Caki2 (cell line): ENCODE measurements around the gene AOC1. TPM values are rescaled to one million over a fixed set of nuclear protein-coding genes. Genes with fewer than 3 reads are reported as not detected.
"Not testable (repeated sequence)": the region's sequence is repeated elsewhere in the genome, so short reads cannot be mapped to it uniquely, and the experiment has no call there.

Experiments
- DNase-seq: peaks from one replicate; pipeline ENCODE4 v3.0.0-alpha.2; 2015; ENCODE audit warnings: low read depth
- in situ Hi-C: cut with HindIII; loops from 2 replicates; pipeline ENCODE4 v1.10.0; 2016; ENCODE audit warnings: low sequenced_read_pairs, low pct_unique_long_range_greater_than_20kb, mixed read lengths
- total RNA-seq: library from RNA; depleted of rRNA; stranded (reverse); fragments of >200 nt; shearing (Covaris generic); gene quantifications from 2 replicates; pipeline ENCODE4 v1.2.3, GENCODE V29; 2014; ENCODE audit warnings: low replicate concordance; rRNA removed

AOC1 gene
- total RNA-seq: not detected in 2 replicates

DNA sequence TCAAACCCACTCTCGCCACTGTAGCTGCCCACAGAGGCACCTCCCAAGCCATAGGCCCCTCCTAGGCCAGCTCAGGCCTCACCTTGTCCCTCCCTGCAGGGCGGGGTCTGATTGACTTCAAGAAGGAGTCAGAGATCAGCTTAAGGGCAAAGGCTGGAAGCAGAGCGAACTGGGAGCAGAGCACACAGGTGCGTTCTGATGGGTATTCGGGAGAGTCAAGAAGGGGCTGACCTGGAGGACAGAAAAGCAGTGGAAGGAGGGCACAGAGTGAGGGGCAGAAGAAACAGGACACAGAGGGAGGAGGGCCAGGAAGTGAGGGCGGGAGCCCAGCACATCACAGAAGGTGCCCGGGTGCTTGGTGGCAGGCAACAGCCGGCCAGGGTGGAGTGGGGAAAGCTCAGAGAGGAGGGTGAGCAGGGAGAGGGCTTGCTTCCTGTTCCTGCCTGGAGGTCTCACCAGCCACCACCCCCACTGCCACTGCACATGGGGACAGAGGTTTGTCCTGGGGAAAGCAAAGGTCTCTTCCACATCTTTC is at the start of gene AOC1:
TSS of gene AOC1 (plus strand) at position 147 of the 535 bp plus-strand sequence. CDS start 3,954 bp downstream, outside the sequence.
- in situ Hi-C loops: no loop called here
- no peak for DNase-seq

GRCh38 chr7:150803161-150803860 is 49.0 kb upstream of the AOC1 start:
- in situ Hi-C loops: no loop called here
- DNase-seq: no peak

- in situ Hi-C loops: no loop called here
- no peak for DNase-seq
Measured at GRCh38 chr7:150804802-150805201, 47.5 kb upstream of the AOC1 start.

- DNase-seq: no peak
- in situ Hi-C loops: no loop called here
Measured at GRCh38 chr7:150805864-150806263, 46.5 kb upstream of the AOC1 start.

- DNase-seq: no peak
- in situ Hi-C loops: no loop called here
Measured at GRCh38 chr7:150806454-150806853, 45.9 kb upstream of the AOC1 start.

GRCh38 chr7:150806863-150807262 is 45.5 kb upstream of the AOC1 start:
- in situ Hi-C loops: no loop called here
- DNase-seq: no peak

DNA sequence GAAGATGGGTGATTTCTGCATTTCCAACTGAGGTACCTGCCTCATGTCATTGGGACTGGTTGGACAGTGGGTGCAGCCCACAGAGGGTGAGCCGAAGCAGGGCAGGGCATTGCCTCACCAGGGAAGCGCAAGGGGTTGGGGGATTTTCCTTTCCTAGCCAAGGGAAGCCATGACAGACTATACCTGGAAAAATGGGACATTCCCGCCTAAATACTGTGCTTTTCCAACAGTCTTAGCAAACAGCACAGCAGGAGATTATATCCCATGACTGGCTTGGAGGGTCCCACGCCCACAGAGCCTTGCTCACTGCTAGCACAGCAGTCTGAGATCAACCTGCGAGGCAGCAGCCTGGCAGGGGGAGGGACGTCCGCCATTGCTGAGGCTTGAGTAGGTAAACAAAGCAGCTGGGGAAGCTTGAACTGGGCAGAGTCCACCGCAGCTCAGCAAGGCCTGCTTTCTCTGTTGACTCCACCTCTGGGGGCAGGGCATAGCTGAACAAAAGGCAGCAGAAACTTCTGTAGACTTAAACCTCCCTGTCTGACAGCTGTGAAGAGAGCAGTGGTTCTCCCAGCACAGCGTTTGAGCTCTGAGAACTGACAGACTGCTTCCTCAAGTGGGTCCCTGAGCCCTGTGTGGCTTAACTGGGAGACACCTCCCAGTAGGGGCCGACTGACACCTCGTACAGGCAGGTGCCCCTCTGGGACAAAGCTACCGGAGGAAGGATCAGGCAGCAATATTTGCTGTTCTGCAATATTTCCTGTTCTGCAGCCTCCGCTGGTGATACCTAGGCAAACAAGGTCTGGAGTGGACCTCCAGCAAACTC is 44.5 kb upstream of the AOC1 start:
- in situ Hi-C loops, DNase-seq: not testable (repeated sequence)

DNA sequence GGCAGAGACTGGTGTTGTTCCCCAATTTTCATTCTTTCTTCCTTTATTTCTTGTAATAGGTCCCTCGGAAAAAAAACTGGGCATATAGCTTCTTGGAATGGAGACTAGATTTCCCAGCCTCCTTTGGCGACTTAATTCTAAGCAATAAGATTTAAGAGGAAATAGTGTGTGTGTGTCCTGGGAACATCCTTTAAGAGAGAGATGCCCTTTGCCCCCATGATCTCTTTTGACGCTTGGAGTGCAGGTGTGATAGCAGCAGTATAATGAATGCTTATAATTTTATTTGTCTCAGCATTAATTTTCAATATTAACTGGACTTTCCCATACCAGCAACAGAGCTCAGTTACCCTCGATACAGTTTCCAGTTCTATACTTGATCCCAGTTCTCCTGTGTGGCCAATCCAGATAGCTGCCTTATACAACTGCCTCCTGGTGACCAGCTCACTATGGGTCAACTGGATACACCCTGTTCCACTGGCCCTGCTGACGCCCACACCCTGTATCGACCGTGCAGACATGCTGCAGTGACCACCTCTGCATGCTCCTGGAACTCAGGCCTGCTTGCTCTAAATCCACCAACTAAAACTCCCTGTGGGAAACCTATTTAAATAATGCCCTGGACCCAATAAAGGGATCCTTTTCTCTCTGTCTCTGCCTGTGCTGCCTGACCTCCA is 37.9 kb upstream of the AOC1 start:
- in situ Hi-C loops: no loop called here
- DNase-seq: no peak

DNA sequence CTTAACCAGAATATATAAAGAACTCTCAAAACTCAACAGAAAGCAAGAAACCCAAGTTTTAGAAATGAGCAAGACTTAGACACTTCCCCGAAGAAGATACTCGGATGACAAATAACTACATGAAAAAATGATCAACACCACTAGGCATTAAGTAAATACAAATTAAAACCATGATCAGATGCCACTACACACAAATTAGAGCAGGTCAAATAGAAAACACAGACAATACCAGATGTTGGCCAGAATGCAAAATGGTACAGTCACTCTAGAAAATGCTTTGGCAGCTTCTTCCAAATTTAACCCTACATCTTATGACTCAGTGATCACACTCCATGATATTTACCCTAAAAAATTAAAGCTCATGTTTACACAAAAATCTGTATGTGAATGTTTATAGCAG is 33.3 kb upstream of the AOC1 start:
- DNase-seq: no peak
- in situ Hi-C loops: no loop called here

DNA sequence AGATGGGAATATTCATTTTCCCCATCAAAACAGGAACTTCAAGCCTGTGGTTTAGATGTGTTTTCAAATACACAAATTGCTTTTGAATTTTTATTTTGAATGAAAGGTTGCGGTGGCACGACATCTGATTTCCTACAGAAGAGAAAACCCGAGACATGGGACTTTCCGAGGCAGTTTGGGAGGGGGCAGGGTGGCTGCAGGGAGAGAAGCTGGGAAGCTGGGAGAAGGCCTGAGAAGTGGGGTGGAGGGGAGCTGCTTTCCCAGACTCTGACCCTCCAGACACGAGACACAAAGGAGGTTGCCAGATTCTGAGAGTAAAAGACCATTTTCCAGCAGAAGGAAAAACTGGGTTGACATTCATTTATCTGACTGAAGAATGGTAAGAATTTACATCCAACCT is 32.2 kb upstream of the AOC1 start:
- DNase-seq: no peak
- in situ Hi-C loops: no loop called here

DNA sequence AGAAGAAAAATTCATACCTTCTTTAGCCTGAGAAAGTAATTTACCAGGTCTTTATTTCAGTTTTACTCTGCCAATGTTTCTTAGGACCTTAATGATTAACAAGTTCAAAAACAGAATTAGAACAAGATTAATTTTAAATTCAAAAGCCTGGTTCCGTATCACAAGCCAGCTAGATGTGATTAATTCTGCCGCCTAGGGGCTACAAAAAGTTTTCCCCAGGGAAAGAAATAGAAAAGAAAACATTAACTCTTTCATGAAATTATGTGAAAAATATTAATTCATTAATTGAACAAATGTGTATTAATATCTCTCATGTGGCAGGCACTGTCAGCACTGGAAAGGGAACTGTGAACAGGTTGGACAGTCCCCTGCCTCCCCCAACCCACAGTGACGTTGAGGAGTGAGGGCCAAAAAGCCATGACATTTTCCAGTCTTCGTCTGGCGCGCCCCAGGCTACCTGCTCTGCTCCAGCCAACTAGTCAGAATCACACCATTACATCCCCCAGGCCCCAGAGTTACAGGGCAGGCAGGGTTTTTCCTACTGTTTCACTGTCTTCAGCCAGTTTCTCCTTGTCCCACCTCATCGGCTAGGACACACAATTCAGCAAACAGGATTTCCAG is 31.6 kb upstream of the AOC1 start:
- in situ Hi-C loops: no loop called here
- no peak for DNase-seq

- DNase-seq: no peak
- in situ Hi-C loops: no loop called here
Measured at GRCh38 chr7:150823043-150823442, 29.3 kb upstream of the AOC1 start.

DNA sequence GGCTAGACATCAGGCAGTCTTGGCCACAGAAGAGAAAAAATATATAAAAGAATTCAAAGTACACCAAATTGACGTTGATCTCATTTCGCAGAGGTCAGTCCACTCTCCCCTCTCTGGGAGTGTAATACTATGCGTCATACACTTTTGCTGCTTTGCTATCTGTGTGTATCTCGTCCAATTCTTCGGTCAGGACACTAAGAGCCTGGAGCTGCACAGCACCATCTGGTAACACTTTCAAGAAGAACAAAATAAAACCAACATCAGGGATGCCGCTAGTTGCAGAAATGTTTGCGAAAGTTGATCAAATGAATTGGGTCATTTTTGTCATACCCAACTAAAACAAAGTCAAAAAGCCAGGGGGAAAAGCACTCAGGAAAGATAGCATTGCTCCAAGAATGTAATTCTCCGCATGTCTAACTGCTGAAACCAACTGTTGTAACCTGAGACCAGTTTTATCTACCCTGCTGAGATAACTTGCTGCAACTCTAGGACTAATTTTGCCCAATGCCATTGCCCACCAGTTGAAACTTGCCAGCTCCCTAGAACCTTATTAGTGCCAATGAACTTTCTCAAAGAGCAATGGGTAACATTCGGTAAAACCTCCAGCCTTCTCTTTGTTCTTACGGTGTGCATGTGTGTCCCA is 28.7 kb upstream of the AOC1 start:
- in situ Hi-C loops: no loop called here
- no peak for DNase-seq

DNA sequence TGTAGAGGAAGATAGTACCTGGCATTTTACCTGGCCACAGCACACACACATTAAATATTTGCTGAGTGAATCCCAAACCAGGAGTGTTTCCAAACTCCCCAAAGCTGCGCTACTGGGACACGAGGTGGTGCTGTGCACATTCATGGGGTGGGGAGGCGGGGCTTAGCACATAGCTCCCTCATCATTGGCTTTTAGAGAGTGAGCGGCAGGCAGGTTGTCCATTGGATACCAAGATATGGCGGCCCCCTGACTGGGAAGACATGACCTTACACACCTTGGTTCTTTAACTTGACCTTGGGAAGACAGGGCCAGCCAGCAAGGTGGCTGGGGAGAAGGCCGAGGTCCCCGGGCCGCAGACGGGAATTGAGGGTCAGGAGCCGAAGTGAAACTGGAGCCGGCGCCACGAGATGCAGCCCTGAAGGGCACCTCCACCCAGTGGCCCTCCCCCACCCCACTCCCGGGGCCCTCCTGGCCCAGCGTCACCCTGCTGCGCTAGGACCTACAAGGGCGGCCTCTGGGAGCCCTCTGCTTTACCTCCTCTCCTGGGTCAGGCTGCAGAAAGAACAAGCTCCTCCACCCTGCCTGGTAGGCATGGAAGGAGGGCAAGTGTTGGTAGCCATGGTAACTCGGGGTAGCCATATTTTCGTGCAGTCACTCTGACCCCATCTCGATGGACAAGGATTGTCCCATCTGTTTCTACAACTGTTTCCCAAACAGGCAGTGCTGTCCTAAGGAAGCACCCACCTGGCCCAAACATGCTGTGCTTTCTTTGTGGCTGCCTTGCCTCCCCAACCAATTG is 27.7 kb upstream of the AOC1 start:
- DNase-seq: no peak
- in situ Hi-C loops: no loop called here

- in situ Hi-C loops: no loop called here
- DNase-seq: no peak
Measured at GRCh38 chr7:150826061-150826849, 26.1 kb upstream of the AOC1 start.

- in situ Hi-C loops: no loop called here
- DNase-seq: no peak
Measured at GRCh38 chr7:150828384-150828783, 23.9 kb upstream of the AOC1 start.

DNA sequence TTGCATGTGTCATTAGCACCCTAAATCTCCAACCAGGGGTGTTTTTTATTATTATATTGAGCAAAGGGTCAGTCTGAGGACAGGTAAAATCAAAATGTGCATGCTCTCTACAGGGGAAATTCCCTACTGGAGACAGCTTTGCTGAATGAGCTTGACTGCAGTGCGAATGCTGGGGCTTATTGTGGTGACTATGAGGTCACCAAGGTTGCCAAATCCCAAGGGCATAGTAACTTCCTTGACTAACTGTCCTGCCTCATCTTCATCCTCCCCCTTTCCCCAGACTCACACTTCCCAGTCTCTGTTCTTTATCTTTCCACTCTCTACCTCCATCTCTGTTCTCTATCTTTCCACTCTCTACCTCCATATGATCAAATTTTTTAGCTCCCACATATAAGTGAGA is 22.9 kb upstream of the AOC1 start:
- DNase-seq: no peak
- in situ Hi-C loops: no loop called here
